Lower lobe of right lung (tissue), 2 donors: ENCODE measurements around the gene IHH. TPM values are rescaled to one million over a fixed set of nuclear protein-coding genes. Genes with fewer than 3 reads are reported as not detected.

ENCODE experiments used
- ATAC-seq, 2 donors: fragments of 200-7000 bp; cut with Tn5 transposase; one replicate each; pipeline ENCODE4 v1.9.1; 2020 to 2022; ENCODE audit warnings: mild to moderate bottlenecking in 2 of 2, moderate library complexity in 2 of 2
- DNase-seq: peaks from one replicate; pipeline ENCODE4 v3.0.0-alpha.2; 2020
- H3K27ac ChIP-seq: fragments of 200-600 bp; one replicate; pipeline ENCODE4 v1.8.0; 2022
- H3K27me3 ChIP-seq: fragments of 200-600 bp; one replicate; pipeline ENCODE4 v1.8.0; 2022; ENCODE audit warnings: low read depth
- H3K36me3 ChIP-seq: fragments of 200-600 bp; one replicate; pipeline ENCODE4 v1.8.0; 2022; ENCODE audit warnings: mild to moderate bottlenecking
- H3K4me1 ChIP-seq: fragments of 200-600 bp; one replicate; pipeline ENCODE4 v1.8.0; 2022
- H3K4me3 ChIP-seq: fragments of 200-600 bp; one replicate; pipeline ENCODE4 v1.8.0; 2022; ENCODE audit warnings: mild to moderate bottlenecking
- H3K9me3 ChIP-seq: fragments of 200-600 bp; one replicate; pipeline ENCODE4 v1.8.0; 2022
- intact Hi-C: fragments of 100-400 bp; cut with DNase I; formaldehyde crosslinking; loops from one replicate; pipeline ENCODE4 v1.11.0; 2022
- total RNA-seq: library from RNA; stranded (reverse); fragmentation: NEBNext Ultra II Directional; extraction: Animal tissue kit (Norgen Biotek cat#: 25700); gene quantifications from one replicate; pipeline ENCODE4 v1.2.1, GENCODE V29; 2021
- TF ChIP-seq, protein P1 (sequence below): fragments of 200-600 bp; IDR thresholded peaks from one replicate; pipeline ENCODE4 v1.8.0; 2022; ENCODE audit warnings: antibody characterized with exemption, mild to moderate bottlenecking
- donor health status: DM: no; HTN: yes; CAD: no; lungs with severe emphysema.

IHH gene
- total RNA-seq, 1 donor from 2014 or later, result 0.71 TPM

DNA sequence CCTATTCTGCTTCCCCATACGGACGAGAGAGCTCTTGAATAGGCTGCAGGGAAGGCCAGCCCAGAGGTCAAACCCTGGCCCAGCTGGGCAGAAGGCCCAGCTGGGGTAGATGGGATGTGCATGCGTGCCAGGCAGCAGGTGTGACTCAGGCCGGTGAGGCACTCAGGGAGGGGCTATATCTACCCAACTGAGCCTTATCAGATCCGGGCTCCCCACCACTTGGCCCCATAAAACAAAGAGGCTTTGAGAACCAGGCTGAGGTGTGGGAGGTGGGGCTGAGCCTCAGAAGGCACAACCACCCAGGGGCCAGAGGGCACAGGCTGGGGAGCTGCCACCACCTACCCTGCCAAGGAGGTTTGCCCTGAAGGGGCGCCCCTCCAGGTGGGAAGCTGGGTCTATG is 11.4 kb downstream of the IHH start:
- intact Hi-C loops, result no loop called here
- no peak overlapping the region for H3K27ac ChIP-seq
- no peaks in the 10 kb centered on the region for H3K36me3 ChIP-seq
- TF ChIP-seq, protein P1, sequence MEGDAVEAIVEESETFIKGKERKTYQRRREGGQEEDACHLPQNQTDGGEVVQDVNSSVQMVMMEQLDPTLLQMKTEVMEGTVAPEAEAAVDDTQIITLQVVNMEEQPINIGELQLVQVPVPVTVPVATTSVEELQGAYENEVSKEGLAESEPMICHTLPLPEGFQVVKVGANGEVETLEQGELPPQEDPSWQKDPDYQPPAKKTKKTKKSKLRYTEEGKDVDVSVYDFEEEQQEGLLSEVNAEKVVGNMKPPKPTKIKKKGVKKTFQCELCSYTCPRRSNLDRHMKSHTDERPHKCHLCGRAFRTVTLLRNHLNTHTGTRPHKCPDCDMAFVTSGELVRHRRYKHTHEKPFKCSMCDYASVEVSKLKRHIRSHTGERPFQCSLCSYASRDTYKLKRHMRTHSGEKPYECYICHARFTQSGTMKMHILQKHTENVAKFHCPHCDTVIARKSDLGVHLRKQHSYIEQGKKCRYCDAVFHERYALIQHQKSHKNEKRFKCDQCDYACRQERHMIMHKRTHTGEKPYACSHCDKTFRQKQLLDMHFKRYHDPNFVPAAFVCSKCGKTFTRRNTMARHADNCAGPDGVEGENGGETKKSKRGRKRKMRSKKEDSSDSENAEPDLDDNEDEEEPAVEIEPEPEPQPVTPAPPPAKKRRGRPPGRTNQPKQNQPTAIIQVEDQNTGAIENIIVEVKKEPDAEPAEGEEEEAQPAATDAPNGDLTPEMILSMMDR, result no peak
- H3K4me3 ChIP-seq, result no peak overlapping the region
- no peaks in the 10 kb centered on the region for H3K9me3 ChIP-seq
- ATAC-seq (no peak), DNase-seq (no peak)
- peaks cover 19% of the 10 kb centered on the region for H3K27me3 ChIP-seq
- no peaks in the 10 kb centered on the region for H3K4me1 ChIP-seq

DNA sequence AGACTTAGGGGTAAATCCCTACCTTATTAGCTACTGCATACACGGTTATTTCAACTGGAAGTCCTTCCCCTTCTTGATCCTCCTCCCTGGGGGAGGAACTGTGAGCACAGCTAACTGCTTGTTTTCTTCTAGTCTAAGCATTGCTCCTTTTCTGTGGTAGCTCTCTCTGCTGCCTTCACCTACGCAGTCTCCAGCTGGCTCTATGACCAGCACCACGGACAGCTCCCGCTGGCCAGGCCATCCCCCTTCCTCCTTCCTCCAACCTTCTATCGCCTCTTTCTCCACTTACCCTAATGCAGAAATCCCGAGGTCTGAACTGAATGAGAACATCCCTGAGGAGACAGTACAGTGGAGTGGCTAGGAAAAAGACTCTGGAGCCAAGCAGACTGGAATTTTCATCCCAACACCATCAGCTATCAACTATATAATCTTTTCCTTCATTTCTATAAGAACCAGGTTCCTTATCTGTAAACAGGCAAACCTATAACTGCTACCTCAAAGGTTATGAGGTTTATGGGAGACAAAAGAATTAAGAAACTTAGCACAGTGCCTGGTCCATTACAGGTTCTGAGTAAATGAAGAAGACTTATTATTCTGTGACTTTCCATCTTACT is 14.7 kb downstream of the IHH start:
- peak; percentile 24 to 55 for ATAC-seq
- no peak for DNase-seq
- Histone ChIP-seq H3K9me3 (no peaks in the 10 kb centered on the region), H3K4me1 (no peaks in the 10 kb centered on the region), H3K36me3 (no peaks in the 10 kb centered on the region), H3K27me3 (peaks cover 43% of the 10 kb centered on the region), H3K27ac (no peak overlapping the region), H3K4me3 (no peak overlapping the region)
- intact Hi-C loops, result no loop called here
- TF ChIP-seq, protein P1, result no peak

DNA sequence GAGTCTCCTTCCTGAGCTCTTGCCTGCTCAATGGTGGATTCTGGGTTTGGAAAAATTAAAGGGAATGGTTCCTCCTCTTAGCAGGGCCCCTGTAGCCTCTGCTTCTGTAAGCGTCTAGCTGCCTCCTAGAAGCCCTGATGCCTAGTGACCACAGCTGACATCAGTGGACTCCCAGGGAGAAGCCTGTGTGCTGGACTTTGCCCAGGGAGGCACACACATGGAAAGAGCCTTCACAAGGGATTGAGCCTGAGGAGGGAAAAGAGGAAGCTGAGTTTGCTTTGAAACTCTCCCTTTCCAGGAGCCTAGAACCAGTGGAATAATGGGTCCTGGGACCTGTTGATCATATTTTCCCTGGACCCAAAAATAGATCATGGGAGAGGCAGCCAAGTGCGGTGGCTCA is 18.0 kb downstream of the IHH start:
- no peak for ATAC-seq
- Histone ChIP-seq H3K9me3 (no peaks in the 10 kb centered on the region), H3K27me3 (peaks cover 49% of the 10 kb centered on the region), H3K36me3 (no peaks in the 10 kb centered on the region), H3K4me3 (no peak overlapping the region), H3K27ac (no peak overlapping the region), H3K4me1 (no peaks in the 10 kb centered on the region)
- TF ChIP-seq, protein P1, result no peak
- DNase-seq, result no peak
- intact Hi-C loops, result no loop called here

DNA sequence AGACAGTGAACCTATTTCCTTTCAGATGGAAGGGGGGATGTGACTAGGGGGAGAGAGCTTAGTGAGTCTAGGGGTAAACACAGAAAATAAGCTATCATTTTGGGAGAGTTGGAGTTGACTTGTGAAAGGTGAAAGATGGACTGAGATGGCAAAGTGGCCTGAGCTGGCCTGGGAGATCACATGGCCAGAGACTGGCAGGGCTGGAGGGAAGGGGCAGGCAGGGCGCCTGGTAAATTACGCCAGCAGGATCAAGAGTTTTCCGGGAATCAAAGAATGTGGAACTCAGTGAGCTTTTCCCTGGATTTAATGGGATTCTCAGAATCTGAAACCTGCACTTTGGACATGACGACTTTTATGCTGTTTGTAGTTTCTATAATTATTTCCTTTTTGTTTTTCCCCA is 18.6 kb downstream of the IHH start:
- intact Hi-C loops, result no loop called here
- peaks cover 44% of the 10 kb centered on the region for H3K27me3 ChIP-seq
- DNase-seq, result no peak

DNA sequence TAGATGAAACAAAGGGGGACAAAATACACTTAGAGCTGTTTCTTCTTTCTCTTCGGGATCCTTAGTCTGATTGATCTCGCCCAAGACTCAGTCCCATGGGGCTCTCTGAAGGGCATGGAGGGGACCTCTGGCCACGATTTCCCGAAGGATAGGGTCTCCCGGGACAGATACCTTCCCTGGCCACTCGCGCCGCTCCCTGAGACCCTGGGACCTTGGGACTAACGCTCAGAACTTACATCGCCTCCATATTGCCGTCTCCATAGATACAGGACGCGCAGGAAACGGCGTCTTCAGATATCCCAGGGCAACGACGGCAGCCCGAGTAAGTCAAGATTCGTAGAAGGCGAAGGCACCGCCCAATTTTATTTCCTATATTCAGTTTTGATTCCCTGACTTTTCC is 19.5 kb downstream of the IHH start, which contains the start of gene CFAP65:
Gene CFAP65 (minus strand): TSS at position 265 of the 400 bp plus-strand sequence. CDS start 2,468 bp downstream, outside the sequence.
- Histone ChIP-seq H3K36me3 (no peaks in the 10 kb centered on the region), H3K4me1 (no peaks in the 10 kb centered on the region), H3K9me3 (no peaks in the 10 kb centered on the region), H3K27me3 (peaks cover 47% of the 10 kb centered on the region), H3K4me3 (peak within 1 kb of the TSS; percentile 26), H3K27ac (no peak within 1 kb of the TSS)
- TF ChIP-seq, protein P1, result no peak
- ATAC-seq (peak in 1 of 2 donors; percentile 57), DNase-seq (no peak)
- intact Hi-C loops, result no loop called here

More for the DNA sequence above, 18.6 kb downstream of the IHH start:
- ATAC-seq, result no peak
- Histone ChIP-seq H3K4me3 (no peak overlapping the region), H3K9me3 (no peaks in the 10 kb centered on the region), H3K36me3 (no peaks in the 10 kb centered on the region), H3K27ac (no peak overlapping the region), H3K4me1 (no peaks in the 10 kb centered on the region)
- TF ChIP-seq, protein P1, result no peak
